GM23248 (cell line): ENCODE data around the gene COL27A1. TPM values are rescaled to one million over a fixed set of nuclear protein-coding genes. Genes with fewer than 3 reads are reported as not detected.

Experiments
- DNase-seq: peaks from one replicate; pipeline ENCODE4 v3.0.0-alpha.2; 2015
- H2AFZ ChIP-seq: fragments of 200-600 bp; sonication (generic); 2 replicates; pipeline ENCODE4 v1.6.1; 2016; ENCODE audit warnings: antibody characterized with exemption
- H3F3A ChIP-seq: fragments of 200-600 bp; sonication (generic); 2 replicates; pipeline ENCODE4 v1.6.1; 2016; ENCODE audit warnings: mild to moderate bottlenecking, antibody characterized with exemption, mixed run types; ENCODE audit not compliant: insufficient read depth
- H3K27ac ChIP-seq: fragments of 200-600 bp; sonication (generic); 2 replicates; pipeline ENCODE4 v1.5.1; 2016; ENCODE audit warnings: mild to moderate bottlenecking
- H3K27me3 ChIP-seq: fragments of 200-600 bp; sonication (generic); replicated peaks from 2 replicates; pipeline ENCODE4 v1.6.1; 2016; ENCODE audit warnings: mild to moderate bottlenecking; ENCODE audit not compliant: insufficient read depth
- H3K36me3 ChIP-seq: fragments of 200-600 bp; sonication (generic); 2 replicates; pipeline ENCODE4 v1.6.1; 2016; ENCODE audit warnings: low read depth, mild to moderate bottlenecking
- H3K4me1 ChIP-seq: fragments of 200-600 bp; sonication (generic); 2 replicates; pipeline ENCODE4 v1.6.1; 2016; ENCODE audit warnings: mild to moderate bottlenecking; ENCODE audit not compliant: insufficient read depth
- H3K4me2 ChIP-seq: fragments of 200-600 bp; sonication (generic); one replicate; pipeline ENCODE4 v1.6.1; 2016; ENCODE audit warnings: mild to moderate bottlenecking; ENCODE audit not compliant: unreplicated experiment
- H3K4me3 ChIP-seq: fragments of 200-600 bp; sonication (generic); 2 replicates; pipeline ENCODE4 v1.5.1; 2016; ENCODE audit warnings: mild to moderate bottlenecking
- H3K79me2 ChIP-seq: fragments of 200-600 bp; sonication (generic); 2 replicates; pipeline ENCODE4 v1.6.1; 2016; ENCODE audit warnings: mild to moderate bottlenecking; ENCODE audit not compliant: insufficient read depth
- H3K9ac ChIP-seq: fragments of 200-600 bp; sonication (generic); 2 replicates; pipeline ENCODE4 v1.6.1; 2016; ENCODE audit warnings: mild to moderate bottlenecking
- H3K9me2 ChIP-seq: fragments of 200-600 bp; sonication (generic); 2 replicates; pipeline ENCODE4 v1.6.1; 2016; ENCODE audit warnings: mixed run types, mild to moderate bottlenecking, moderate library complexity; ENCODE audit not compliant: insufficient read depth
- H3K9me3 ChIP-seq: fragments of 200-600 bp; sonication (generic); one replicate; pipeline ENCODE4 v1.6.1; 2017; ENCODE audit warnings: low read depth
- H4K20me1 ChIP-seq: fragments of 200-600 bp; sonication (generic); 2 replicates; pipeline ENCODE4 v1.6.0; 2016; ENCODE audit not compliant: insufficient read depth
- EZH2 ChIP-seq: fragments of 200-600 bp; sonication (generic); IDR thresholded peaks from 2 replicates; pipeline ENCODE4 v1.6.1; 2018; ENCODE audit warnings: antibody characterized with exemption, mild to moderate bottlenecking; ENCODE audit not compliant: insufficient read depth, poor library complexity, severe bottlenecking
- EZH2phosphoT487 ChIP-seq: fragments of 200-600 bp; sonication (generic); IDR thresholded peaks from 2 replicates; pipeline ENCODE4 v1.6.1; 2018; ENCODE audit warnings: antibody characterized with exemption, moderate library complexity, mild to moderate bottlenecking, low read depth; ENCODE audit not compliant: insufficient read depth
- WGBS, 2 experiments: methylation state at CpG; one replicate each; pipeline ENCODE4 v1.1.6; 2015 to 2017; ENCODE audit warnings: low lambda C conversion rate in 2 of 2, low coverage in 1 of 2; ENCODE audit errors: missing lambda C conversion rate in 2 of 2; 5-methylcytosine and 5-hydroxymethylcytosine counted together
- in situ Hi-C: fragments of 300-500 bp; cut with MboI; formaldehyde crosslinking; loops from 2 replicates; pipeline ENCODE4 v1.15.0; 2020
- polyA plus RNA-seq: library from polyadenylated mRNA; unstranded; fragments of >200 nt; fragmentation: Nextera tagmentation; extraction: Ambion mirVana; gene quantifications from 2 replicates; pipeline ENCODE4 v1.2.1, GENCODE V29; 2016
- total RNA-seq: library from RNA; depleted of rRNA; stranded (reverse); fragments of >200 nt; shearing (Covaris generic); gene quantifications from 2 replicates; pipeline ENCODE4 v1.2.3, GENCODE V29; 2014

COL27A1 gene
- total and polyA plus RNA-seq, 2 experiments from 2014 or later: 1.6 to 2.3 TPM

- Histone ChIP-seq H3K27me3 (peaks cover 5% of the 10 kb centered on the region), H3K4me1 (no peaks in the 10 kb centered on the region), H3K4me2 (no peak overlapping the region), H4K20me1 (no peaks in the 10 kb centered on the region), H3K79me2 (no peaks in the 10 kb centered on the region), H2AFZ (no peak overlapping the region), H3K9me2 (no peaks in the 10 kb centered on the region), H3K27ac (no peak overlapping the region), H3K9ac (no peak overlapping the region), H3F3A (no peaks in the 10 kb centered on the region), H3K36me3 (no peaks in the 10 kb centered on the region), H3K4me3 (no peak overlapping the region), H3K9me3 (no peaks in the 10 kb centered on the region)
- DNase-seq: no peak
- in situ Hi-C loops: no loop called here
- no peak for TF ChIP-seq EZH2
- no peak for TF ChIP-seq EZH2phosphoT487
- 31 to 38% methylated on average over 14 to 16 of the region's 16 CpGs for WGBS, 2 experiments
Observed at GRCh38 chr9:114121227-114122135, 33.9 kb upstream of the COL27A1 start.

DNA sequence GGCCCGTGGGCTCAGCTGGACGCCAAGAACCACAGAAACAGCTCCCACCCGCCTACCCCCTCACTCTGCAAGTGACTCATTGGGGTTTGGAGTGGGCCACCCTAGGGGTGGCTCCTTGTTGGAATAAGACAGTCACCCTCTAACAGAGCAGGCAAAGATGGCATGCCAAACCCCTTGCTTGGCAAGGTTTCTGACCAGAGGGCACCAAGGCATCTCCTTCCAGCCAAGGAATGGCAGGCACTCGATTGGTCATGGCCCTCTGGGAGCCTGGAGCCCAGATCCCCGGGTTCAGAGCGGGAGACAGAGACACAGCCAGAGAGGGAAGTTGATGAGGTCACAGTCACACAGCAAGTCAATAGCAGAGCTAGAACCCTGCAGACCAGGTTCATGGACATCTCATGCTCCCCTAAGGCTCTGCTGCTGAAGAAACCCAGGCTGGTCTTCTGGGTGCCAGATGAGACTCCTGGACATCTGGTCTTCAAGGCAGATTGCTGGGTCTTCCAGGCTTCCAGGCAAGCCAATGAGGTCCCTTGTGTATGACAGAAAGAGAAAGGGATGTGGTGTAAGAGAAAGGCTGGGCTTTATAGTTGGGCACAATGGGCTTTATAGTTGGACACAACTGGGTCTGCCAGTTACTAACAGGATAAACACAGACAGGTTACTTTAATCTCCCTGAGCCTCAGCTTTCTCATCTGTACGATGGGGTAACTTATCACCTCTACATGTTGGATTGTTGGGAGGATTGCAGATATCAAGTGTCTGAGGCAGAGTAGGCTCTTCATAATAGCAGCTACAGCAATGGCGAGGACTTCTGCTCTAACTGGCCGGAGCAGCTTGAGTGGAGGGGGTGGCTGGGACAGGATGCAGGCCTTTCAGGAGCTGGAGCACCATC lies 33.0 kb upstream of the COL27A1 start:
- Histone ChIP-seq H3K9me2 (no peaks in the 10 kb centered on the region), H4K20me1 (no peaks in the 10 kb centered on the region), H3K36me3 (no peaks in the 10 kb centered on the region), H3K4me1 (no peaks in the 10 kb centered on the region), H2AFZ (no peak overlapping the region), H3K79me2 (no peaks in the 10 kb centered on the region), H3K27me3 (peaks cover 7% of the 10 kb centered on the region), H3K4me3 (no peak overlapping the region), H3K27ac (no peak overlapping the region), H3K9me3 (no peaks in the 10 kb centered on the region), H3K9ac (no peak overlapping the region), H3K4me2 (no peak overlapping the region), H3F3A (no peaks in the 10 kb centered on the region)
- peak; percentile 16 for DNase-seq
- no peak for TF ChIP-seq EZH2phosphoT487
- TF ChIP-seq EZH2: no peak
- in situ Hi-C loops: no loop called here
- 53 to 56% methylated on average over 9 of the region's 9 CpGs for WGBS, 2 experiments

GRCh38 chr9:114123031-114123977 lies 32.0 kb upstream of the COL27A1 start:
- H3K27ac ChIP-seq: no peak overlapping the region
- no peak for DNase-seq
- H2AFZ ChIP-seq: no peak overlapping the region
- in situ Hi-C loops: no loop called here
- H3K9me2 ChIP-seq: no peaks in the 10 kb centered on the region
- no peak for TF ChIP-seq EZH2phosphoT487
- TF ChIP-seq EZH2: no peak
- no peak overlapping the region for H3K4me3 ChIP-seq
- H3K4me2 ChIP-seq: no peak overlapping the region
- H3K9me3 ChIP-seq: no peaks in the 10 kb centered on the region
- 74 to 77% methylated on average over 9 of the region's 9 CpGs for WGBS, 2 experiments
- H3K79me2 ChIP-seq: no peaks in the 10 kb centered on the region
- peaks cover 14% of the 10 kb centered on the region for H3K27me3 ChIP-seq
- H4K20me1 ChIP-seq: no peaks in the 10 kb centered on the region
- H3F3A ChIP-seq: no peaks in the 10 kb centered on the region
- H3K4me1 ChIP-seq: no peaks in the 10 kb centered on the region
- H3K36me3 ChIP-seq: no peaks in the 10 kb centered on the region
- no peak overlapping the region for H3K9ac ChIP-seq
